Fibroblast of lung (primary cell): ENCODE results near the gene ADORA2B. TPM values are rescaled to one million over a fixed set of nuclear protein-coding genes. Genes with fewer than 3 reads are reported as not detected.

ENCODE experiments used
- DNase-seq, 2 donors: peaks; one replicate each; pipeline versions ENCODE4 v3.0.0 to v3.0.0-alpha.2; 2010; ENCODE audit warnings: low read depth in 2 of 2
- H2AFZ ChIP-seq: 2 replicates; pipeline ENCODE4 v1.5.1; 2012; ENCODE audit warnings: low read length, control low read depth, inconsistent platforms
- H3K27ac ChIP-seq: 2 replicates; pipeline ENCODE4 v1.5.1; 2011; ENCODE audit warnings: low read length, control low read depth; ENCODE audit not compliant: insufficient read depth
- H3K27me3 ChIP-seq: 2 replicates; pipeline ENCODE4 v1.5.1; 2011; ENCODE audit warnings: mild to moderate bottlenecking, low read length; ENCODE audit not compliant: control insufficient read depth, insufficient read depth
- H3K36me3 ChIP-seq: 2 replicates; pipeline ENCODE4 v1.5.1; 2011; ENCODE audit warnings: low read length; ENCODE audit not compliant: control insufficient read depth, insufficient read depth
- H3K4me1 ChIP-seq: 2 replicates; pipeline ENCODE4 v1.5.1; 2011; ENCODE audit warnings: low read length; ENCODE audit not compliant: control insufficient read depth, insufficient read depth; ENCODE audit errors: extremely low read depth
- H3K4me2 ChIP-seq: 2 replicates; pipeline ENCODE4 v1.5.1; 2011; ENCODE audit warnings: low read length, control low read depth; ENCODE audit not compliant: insufficient read depth; ENCODE audit errors: extremely low read depth
- H3K4me3 ChIP-seq, 4 experiments: fragments of 200-600 bp in 1 of 4; sonication (generic) in 1 of 4; replicated peaks in 1 of 4; 2 replicates each; pipeline ENCODE4 v1.5.1; 2011 to 2016; ENCODE audit warnings: low read length in 4 of 4, low read depth in 3 of 4, mild to moderate bottlenecking in 3 of 4, control low read depth in 2 of 4, inconsistent platforms in 1 of 4, mixed read lengths in 1 of 4; ENCODE audit not compliant: insufficient read depth in 1 of 4; ENCODE audit errors: control extremely low read depth in 1 of 4
- H3K79me2 ChIP-seq: 2 replicates; pipeline ENCODE4 v1.5.1; 2012; ENCODE audit warnings: mild to moderate bottlenecking, low read length, inconsistent platforms; ENCODE audit not compliant: control insufficient read depth, insufficient read depth
- H3K9ac ChIP-seq: 2 replicates; pipeline ENCODE4 v1.5.1; 2011; ENCODE audit warnings: mild to moderate bottlenecking, low read length, control low read depth; ENCODE audit not compliant: insufficient read depth
- H3K9me3 ChIP-seq: 2 replicates; pipeline ENCODE4 v1.5.1; 2012; ENCODE audit warnings: low read depth, low read length; ENCODE audit not compliant: control insufficient read depth, insufficient read depth
- H4K20me1 ChIP-seq: 2 replicates; pipeline ENCODE4 v1.5.1; 2011; ENCODE audit warnings: low read length; ENCODE audit not compliant: control insufficient read depth, insufficient read depth; ENCODE audit errors: extremely low read depth
- CTCF ChIP-seq, 2 donors: IDR thresholded peaks in 1 of 2; conservative IDR thresholded peaks in 1 of 2; 1 replicate in 1 of 2; 2 replicates in 1 of 2; pipeline ENCODE4 v1.5.1; 2011 to 2012; ENCODE audit warnings: low read length in 2 of 2, control low read depth in 1 of 2, inconsistent platforms in 1 of 2, low read depth in 1 of 2, mild to moderate bottlenecking in 1 of 2
- EZH2 ChIP-seq: IDR thresholded peaks from 2 replicates; pipeline ENCODE4 v1.5.1; 2012; ENCODE audit warnings: low read length, control low read depth, mild to moderate bottlenecking; ENCODE audit errors: missing control alignments
- polyA plus RNA-seq, 2 donors: library from polyadenylated mRNA; depleted of rRNA in 1 of 2; stranded (reverse) in 1 of 2; unstranded in 1 of 2; fragments of >200 nt; gene quantifications; 2 replicates each; pipeline ENCODE4 v1.2.1, GENCODE V29; 2011 to 2012; ENCODE audit warnings: missing spikeins in 1 of 2
- total RNA-seq: library from RNA; depleted of rRNA; stranded (reverse); fragments of >200 nt; gene quantifications from 2 replicates; pipeline ENCODE4 v1.2.1, GENCODE V29; 2014

Gene ADORA2B
- total and polyA plus RNA-seq, 2 donors (not counting 1 experiment from before 2014, with no cell fraction given) = 3.1 to 17.2 TPM

DNA sequence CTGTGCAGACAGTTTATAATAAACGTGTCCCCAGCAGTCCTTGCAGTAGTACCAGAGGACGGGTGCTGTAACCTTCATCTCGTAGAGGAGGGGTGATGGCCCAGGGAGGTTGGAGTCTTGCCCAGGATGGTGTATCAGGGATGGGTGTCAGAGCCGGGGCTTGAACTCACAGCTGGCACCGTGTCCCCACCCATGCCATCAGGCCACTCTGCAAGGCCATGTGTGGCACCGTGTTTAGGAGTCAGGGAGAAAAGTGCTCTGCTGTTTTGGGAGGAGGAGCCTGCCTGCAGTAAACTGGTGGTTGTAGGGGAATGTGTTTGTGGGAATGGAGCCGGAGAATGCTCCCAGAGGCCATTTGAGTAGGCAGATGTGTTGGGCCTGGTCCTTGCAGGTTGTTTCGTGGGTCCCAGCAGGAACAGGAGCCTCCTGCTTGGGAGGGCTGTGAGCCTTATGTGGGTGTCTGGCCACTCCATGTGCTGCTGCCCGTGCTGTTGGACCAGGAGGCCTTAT lies 1.7 kb downstream of the ADORA2B start:
- DNase-seq = peak; percentile 34 to 50
- Histone ChIP-seq H3K27me3 (no peaks in the 10 kb centered on the region), H3K79me2 (peaks cover 3% of the 10 kb centered on the region), H3K4me3 (peak overlapping the region in 2 of 4 experiments; percentile 65 to 74), H3K4me2 (peak overlapping the region; percentile 86), H4K20me1 (no peaks in the 10 kb centered on the region), H3K27ac (no peak overlapping the region), H3K9ac (no peak overlapping the region), H2AFZ (no peak overlapping the region), H3K9me3 (no peaks in the 10 kb centered on the region), H3K36me3 (no peaks in the 10 kb centered on the region), H3K4me1 (peaks cover 2% of the 10 kb centered on the region)
- TF ChIP-seq EZH2 (no peak), CTCF (conservative IDR thresholded peaks at IDR 0.05 in 1 of 2, IDR thresholded peaks at IDR 0.05 in 1 of 2; ENCODE audit: low read depth in 1 of 2, low read length in 2 of 2) (no peak)

DNA sequence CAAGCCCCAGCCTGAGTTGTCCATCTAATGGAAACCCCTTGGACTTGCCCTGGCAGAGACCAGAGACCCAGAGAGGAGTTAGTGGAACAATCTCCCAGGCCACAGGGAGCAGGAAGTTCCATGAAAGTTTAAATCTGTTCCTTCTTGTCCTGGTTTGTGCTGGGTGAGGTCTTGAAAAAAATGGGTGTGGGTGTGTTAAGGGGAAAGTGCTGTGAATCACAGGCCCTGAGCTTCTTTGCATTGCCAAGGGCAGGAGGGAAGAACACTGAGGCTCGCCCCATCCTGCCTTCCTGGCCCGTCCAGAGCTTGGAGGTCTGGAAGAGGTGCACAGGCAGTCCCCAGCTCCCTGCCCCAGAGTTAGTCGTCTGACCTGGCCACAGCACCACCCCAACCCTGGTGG lies 2.3 kb downstream of the ADORA2B start:
- no peak overlapping the region for H3K9ac ChIP-seq
- peak overlapping the region; percentile 1 for H3K4me2 ChIP-seq
- peak overlapping the region in 1 of 4 experiments; percentile 74 for H3K4me3 ChIP-seq
- peak; percentile 59 to 68 for DNase-seq
- no peak overlapping the region for H2AFZ ChIP-seq
- no peak overlapping the region for H3K27ac ChIP-seq
- peaks cover 2% of the 10 kb centered on the region for H3K4me1 ChIP-seq
- no peaks in the 10 kb centered on the region for H3K36me3 ChIP-seq
- H3K79me2 ChIP-seq = peaks cover 3% of the 10 kb centered on the region
- H3K27me3 ChIP-seq = no peaks in the 10 kb centered on the region
- H4K20me1 ChIP-seq = no peaks in the 10 kb centered on the region
- H3K9me3 ChIP-seq = no peaks in the 10 kb centered on the region
- TF ChIP-seq CTCF (conservative IDR thresholded peaks at IDR 0.05 in 1 of 2, IDR thresholded peaks at IDR 0.05 in 1 of 2; ENCODE audit: low read depth in 1 of 2, low read length in 2 of 2) = no peak
- TF ChIP-seq EZH2 = no peak

GRCh38 chr17:15947976-15948752 lies 3.2 kb downstream of the ADORA2B start:
- Histone ChIP-seq H3K27me3 (no peaks in the 10 kb centered on the region), H4K20me1 (no peaks in the 10 kb centered on the region), H3K79me2 (peaks cover 3% of the 10 kb centered on the region), H3K36me3 (no peaks in the 10 kb centered on the region), H3K4me1 (peaks cover 2% of the 10 kb centered on the region), H3K27ac (no peak overlapping the region), H3K4me3 (no peak overlapping the region), H3K4me2 (no peak overlapping the region), H2AFZ (no peak overlapping the region), H3K9me3 (no peaks in the 10 kb centered on the region), H3K9ac (no peak overlapping the region)
- no peak for TF ChIP-seq CTCF (conservative IDR thresholded peaks at IDR 0.05 in 1 of 2, IDR thresholded peaks at IDR 0.05 in 1 of 2; ENCODE audit: low read depth in 1 of 2, low read length in 2 of 2)
- no peak for TF ChIP-seq EZH2
- DNase-seq = no peak
